ENCODE results near the gene CD44. TPM values are rescaled to one million over a fixed set of nuclear protein-coding genes. Genes with fewer than 3 reads are reported as not detected.

Gene CD44
- total RNA-seq, 1 donor from 2014 or later = 1,546 TPM

- DNase-seq = no peak
- intact Hi-C loops (cut with micrococcal nuclease) = loop anchor here (1.0 kb wide), 1 partner anchor 7 kb away; no protein-coding TSS in a partner anchor
- Mint-ChIP-seq H3K27me3 (no peaks in the 10 kb centered on the region), H3K4me1 (peaks cover 27% of the 10 kb centered on the region), H3K36me3 (ENCODE audit: low read depth) (no peaks in the 10 kb centered on the region), H3K4me3 (no peak overlapping the region), H3K9me3 (no peaks in the 10 kb centered on the region), H3K27ac (peak overlapping the region; percentile 25)
- no peak for TF ChIP-seq CTCF (IDR thresholded peaks at IDR 0.05)
- ATAC-seq (ENCODE audit: low read depth) = no peak
- ChIA-PET CTCF (no interaction called here), POLR2A (no interaction called here)
Measured at GRCh38 chr11:35097814-35098455, 41.0 kb upstream of the CD44 start.

- Mint-ChIP-seq H3K4me1 (peaks cover 23% of the 10 kb centered on the region), H3K36me3 (ENCODE audit: low read depth) (no peaks in the 10 kb centered on the region), H3K4me3 (no peak overlapping the region), H3K27me3 (no peaks in the 10 kb centered on the region), H3K27ac (no peak overlapping the region), H3K9me3 (no peaks in the 10 kb centered on the region)
- TF ChIP-seq CTCF (IDR thresholded peaks at IDR 0.05) = no peak
- intact Hi-C loops (cut with micrococcal nuclease) = no loop called here
- CTCF ChIA-PET = no interaction called here
- POLR2A ChIA-PET = interaction anchor here (0.6 kb wide), 1 partner anchor 28 kb away, joined by 3 read pairs; no protein-coding TSS in a partner anchor
- ATAC-seq (ENCODE audit: low read depth) (no peak), DNase-seq (no peak)
Measured at GRCh38 chr11:35098855-35099254, 40.1 kb upstream of the CD44 start.

GRCh38 chr11:35099278-35100012 is 39.5 kb upstream of the CD44 start:
- no peak for TF ChIP-seq CTCF (IDR thresholded peaks at IDR 0.05)
- CTCF ChIA-PET = no interaction called here

GRCh38 chr11:35100013-35100383 is 39.0 kb upstream of the CD44 start:
- CTCF ChIA-PET = no interaction called here
- Mint-ChIP-seq H3K4me1 (peaks cover 15% of the 10 kb centered on the region), H3K4me3 (no peak overlapping the region), H3K27ac (no peak overlapping the region), H3K27me3 (no peaks in the 10 kb centered on the region), H3K9me3 (no peaks in the 10 kb centered on the region), H3K36me3 (ENCODE audit: low read depth) (no peaks in the 10 kb centered on the region)
- POLR2A ChIA-PET = interaction anchor here (0.6 to 1.4 kb wide), 4 partner anchors 9 to 91 kb away, joined by 3 to 5 read pairs (median 4); no protein-coding TSS in a partner anchor
- no peak for TF ChIP-seq CTCF (IDR thresholded peaks at IDR 0.05)
- no peak for ATAC-seq (ENCODE audit: low read depth)
- intact Hi-C loops (cut with micrococcal nuclease) = no loop called here
- no peak for DNase-seq

More at GRCh38 chr11:35099278-35100012, 39.5 kb upstream of the CD44 start:
- POLR2A ChIA-PET = interaction anchor here (0.6 kb wide), 2 partner anchors 27 to 31 kb away, joined by 3 to 5 read pairs; no protein-coding TSS in a partner anchor
- DNase-seq (no peak), ATAC-seq (ENCODE audit: low read depth) (no peak)
- H3K4me1 Mint-ChIP-seq = peaks cover 20% of the 10 kb centered on the region
- intact Hi-C loops (cut with micrococcal nuclease) = no loop called here
- H3K36me3 Mint-ChIP-seq (ENCODE audit: low read depth) = no peaks in the 10 kb centered on the region
- H3K27me3 Mint-ChIP-seq = no peaks in the 10 kb centered on the region
- H3K27ac Mint-ChIP-seq = peak overlapping the region; percentile 35
- no peak overlapping the region for H3K4me3 Mint-ChIP-seq
- no peaks in the 10 kb centered on the region for H3K9me3 Mint-ChIP-seq

- Mint-ChIP-seq H3K27ac (no peak overlapping the region), H3K4me1 (peaks cover 17% of the 10 kb centered on the region), H3K4me3 (no peak overlapping the region), H3K9me3 (no peaks in the 10 kb centered on the region), H3K27me3 (no peaks in the 10 kb centered on the region), H3K36me3 (ENCODE audit: low read depth) (no peaks in the 10 kb centered on the region)
- POLR2A ChIA-PET = interaction anchor here (1.4 to 2.1 kb wide), 3 partner anchors 8 to 21 kb away, joined by 3 to 6 read pairs (median 3); no protein-coding TSS in a partner anchor
- DNase-seq = no peak
- TF ChIP-seq CTCF (IDR thresholded peaks at IDR 0.05) = no peak
- CTCF ChIA-PET = no interaction called here
- intact Hi-C loops (cut with micrococcal nuclease) = no loop called here
- ATAC-seq (ENCODE audit: low read depth) = no peak
Measured at GRCh38 chr11:35101223-35101622, 37.7 kb upstream of the CD44 start.
